HCT116 (cell line): ENCODE data around the gene KYNU.

ENCODE experiments used
- ATF3 ChIP-seq: IDR thresholded peaks from 2 replicates; pipeline ENCODE4 v1.6.1; 2012
- EZH2 ChIP-seq: fragments of 200-600 bp; sonication (generic); IDR thresholded peaks from 2 replicates; pipeline ENCODE4 v1.6.1; 2017; ENCODE audit warnings: antibody characterized with exemption, mixed run types
- POLR2A ChIP-seq: IDR thresholded peaks from 2 replicates; pipeline ENCODE4 v1.7.0; 2011; ENCODE audit warnings: borderline replicate concordance; ENCODE audit not compliant: insufficient read depth, insufficient read length; ENCODE audit errors: extremely low read depth
- POLR2AphosphoS5 ChIP-seq: IDR thresholded peaks from 2 replicates; pipeline ENCODE4 v1.6.1; 2011; ENCODE audit warnings: mild to moderate bottlenecking, low read depth, low read length, moderate library complexity
- RAD21 ChIP-seq: IDR thresholded peaks from 2 replicates; pipeline ENCODE4 v1.6.1; 2012; ENCODE audit warnings: low read depth, mild to moderate bottlenecking
- YY1 ChIP-seq: IDR thresholded peaks from 2 replicates; pipeline ENCODE4 v1.6.1; 2011; ENCODE audit warnings: low read length, low read depth, moderate library complexity, mild to moderate bottlenecking; ENCODE audit not compliant: insufficient replicate concordance; ENCODE audit errors: extremely low read depth
- ZBTB33 ChIP-seq: IDR thresholded peaks from 2 replicates; pipeline ENCODE4 v1.6.1; 2011; ENCODE audit warnings: mild to moderate bottlenecking, low read length, moderate library complexity; ENCODE audit not compliant: insufficient replicate concordance; ENCODE audit errors: extremely low read depth
- ZFX ChIP-seq: fragments of 450-650 bp; IDR thresholded peaks from 2 replicates; pipeline ENCODE4 v1.6.1; 2017
- ZNF274 ChIP-seq: fragments of 200-500 bp; sonication (Bioruptor generic); IDR thresholded peaks from 2 replicates; pipeline ENCODE4 v1.6.1; 2014; ENCODE audit warnings: mild to moderate bottlenecking, low read depth, low read length, inconsistent platforms
- TF ChIP-seq, protein P1 (sequence below), 3 experiments: fragments of 200-600 bp in 1 of 3; sonication (generic) in 1 of 3; IDR thresholded peaks in 2 of 3; conservative IDR thresholded peaks in 1 of 3; 2 replicates each; pipeline ENCODE4 v1.5.1; 2012 to 2017; ENCODE audit warnings: low read depth in 2 of 3, low read length in 2 of 3, antibody characterized with exemption in 1 of 3, borderline replicate concordance in 1 of 3, control low read depth in 1 of 3, mild to moderate bottlenecking in 1 of 3, mixed read lengths in 1 of 3, mixed run types in 1 of 3, moderate library complexity in 1 of 3; ENCODE audit not compliant: insufficient read depth in 1 of 3
- TF ChIP-seq, protein P2 (sequence below): IDR thresholded peaks from 2 replicates; pipeline ENCODE4 v1.6.1; 2012; ENCODE audit warnings: low read depth

DNA sequence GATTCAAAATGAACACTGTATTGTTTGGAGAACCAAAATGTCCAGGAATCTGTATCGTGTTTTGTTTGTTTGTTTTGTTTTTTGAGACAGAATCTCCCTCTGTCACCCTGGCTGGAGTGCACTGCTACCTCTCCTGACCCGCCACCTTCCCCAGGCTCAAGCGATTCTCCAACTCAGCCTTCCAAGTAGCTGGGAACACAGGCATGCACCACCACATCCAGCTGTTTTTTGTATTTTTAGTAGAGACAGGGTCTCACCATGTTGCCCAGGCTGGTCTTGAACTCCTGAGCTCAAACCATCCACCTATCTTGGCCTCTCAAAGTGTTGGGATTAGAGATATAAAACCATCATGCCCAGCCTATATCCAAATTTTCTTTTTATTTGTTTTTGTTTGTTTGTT, 74.6 kb downstream of the KYNU start:
- TF ChIP-seq, protein P1, sequence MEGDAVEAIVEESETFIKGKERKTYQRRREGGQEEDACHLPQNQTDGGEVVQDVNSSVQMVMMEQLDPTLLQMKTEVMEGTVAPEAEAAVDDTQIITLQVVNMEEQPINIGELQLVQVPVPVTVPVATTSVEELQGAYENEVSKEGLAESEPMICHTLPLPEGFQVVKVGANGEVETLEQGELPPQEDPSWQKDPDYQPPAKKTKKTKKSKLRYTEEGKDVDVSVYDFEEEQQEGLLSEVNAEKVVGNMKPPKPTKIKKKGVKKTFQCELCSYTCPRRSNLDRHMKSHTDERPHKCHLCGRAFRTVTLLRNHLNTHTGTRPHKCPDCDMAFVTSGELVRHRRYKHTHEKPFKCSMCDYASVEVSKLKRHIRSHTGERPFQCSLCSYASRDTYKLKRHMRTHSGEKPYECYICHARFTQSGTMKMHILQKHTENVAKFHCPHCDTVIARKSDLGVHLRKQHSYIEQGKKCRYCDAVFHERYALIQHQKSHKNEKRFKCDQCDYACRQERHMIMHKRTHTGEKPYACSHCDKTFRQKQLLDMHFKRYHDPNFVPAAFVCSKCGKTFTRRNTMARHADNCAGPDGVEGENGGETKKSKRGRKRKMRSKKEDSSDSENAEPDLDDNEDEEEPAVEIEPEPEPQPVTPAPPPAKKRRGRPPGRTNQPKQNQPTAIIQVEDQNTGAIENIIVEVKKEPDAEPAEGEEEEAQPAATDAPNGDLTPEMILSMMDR (IDR thresholded peaks at IDR 0.05 in 2 of 3, conservative IDR thresholded peaks at IDR 0.05 in 1 of 3; ENCODE audit: borderline replicate concordance in 1 of 3, insufficient read depth in 1 of 3, low read depth in 2 of 3, low read length in 2 of 3) = no peak
- TF ChIP-seq POLR2A (no peak), ZFX (no peak), YY1 (no peak), POLR2AphosphoS5 (no peak), ATF3 (no peak), RAD21 (no peak), ZNF274 (no peak), EZH2 (no peak), ZBTB33 (no peak)
- TF ChIP-seq, protein P2, sequence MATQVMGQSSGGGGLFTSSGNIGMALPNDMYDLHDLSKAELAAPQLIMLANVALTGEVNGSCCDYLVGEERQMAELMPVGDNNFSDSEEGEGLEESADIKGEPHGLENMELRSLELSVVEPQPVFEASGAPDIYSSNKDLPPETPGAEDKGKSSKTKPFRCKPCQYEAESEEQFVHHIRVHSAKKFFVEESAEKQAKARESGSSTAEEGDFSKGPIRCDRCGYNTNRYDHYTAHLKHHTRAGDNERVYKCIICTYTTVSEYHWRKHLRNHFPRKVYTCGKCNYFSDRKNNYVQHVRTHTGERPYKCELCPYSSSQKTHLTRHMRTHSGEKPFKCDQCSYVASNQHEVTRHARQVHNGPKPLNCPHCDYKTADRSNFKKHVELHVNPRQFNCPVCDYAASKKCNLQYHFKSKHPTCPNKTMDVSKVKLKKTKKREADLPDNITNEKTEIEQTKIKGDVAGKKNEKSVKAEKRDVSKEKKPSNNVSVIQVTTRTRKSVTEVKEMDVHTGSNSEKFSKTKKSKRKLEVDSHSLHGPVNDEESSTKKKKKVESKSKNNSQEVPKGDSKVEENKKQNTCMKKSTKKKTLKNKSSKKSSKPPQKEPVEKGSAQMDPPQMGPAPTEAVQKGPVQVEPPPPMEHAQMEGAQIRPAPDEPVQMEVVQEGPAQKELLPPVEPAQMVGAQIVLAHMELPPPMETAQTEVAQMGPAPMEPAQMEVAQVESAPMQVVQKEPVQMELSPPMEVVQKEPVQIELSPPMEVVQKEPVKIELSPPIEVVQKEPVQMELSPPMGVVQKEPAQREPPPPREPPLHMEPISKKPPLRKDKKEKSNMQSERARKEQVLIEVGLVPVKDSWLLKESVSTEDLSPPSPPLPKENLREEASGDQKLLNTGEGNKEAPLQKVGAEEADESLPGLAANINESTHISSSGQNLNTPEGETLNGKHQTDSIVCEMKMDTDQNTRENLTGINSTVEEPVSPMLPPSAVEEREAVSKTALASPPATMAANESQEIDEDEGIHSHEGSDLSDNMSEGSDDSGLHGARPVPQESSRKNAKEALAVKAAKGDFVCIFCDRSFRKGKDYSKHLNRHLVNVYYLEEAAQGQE = no peak
